Left cardiac atrium (tissue), 2 donors: Measurements from ENCODE around the gene KRTAP19-4. TPM values are rescaled to one million over a fixed set of nuclear protein-coding genes. Genes with fewer than 3 reads are reported as not detected.

Experiments
- total RNA-seq, 2 donors: library from RNA; stranded (reverse); fragmentation: NEBNext Ultra II Directional; extraction: Animal tissue kit (Norgen Biotek cat#: 25700); gene quantifications; one replicate each; pipeline ENCODE4 v1.2.1, GENCODE V29; 2021
- donor health status: DM: no; HTN: yes; CAD: no; lungs with severe emphysema.
- donor health status: DM: yes; HTN: yes; CAD: no.

Gene KRTAP19-4
- total RNA-seq, 2 donors from 2014 or later, result not detected

Other genes with a start within 250 kb of the KRTAP19-4 start
- gene KRTAP24-1, start 214.2 kb downstream of the KRTAP19-4 start, total RNA-seq, result not detected
- gene KRTAP25-1, start 207.7 kb downstream of the KRTAP19-4 start, total RNA-seq, result not detected
- not detected for gene KRTAP26-1, start 176.8 kb downstream of the KRTAP19-4 start, total RNA-seq
- gene KRTAP27-1, start 159.5 kb downstream of the KRTAP19-4 start, total RNA-seq, result not detected
- not detected for gene KRTAP23-1, start 148.6 kb downstream of the KRTAP19-4 start, total RNA-seq
- not detected for gene KRTAP13-2, start 124.9 kb downstream of the KRTAP19-4 start, total RNA-seq
- gene KRTAP13-1, start 101.1 kb downstream of the KRTAP19-4 start, total RNA-seq, result not detected
- not detected for gene KRTAP13-3, start 71.2 kb downstream of the KRTAP19-4 start, total RNA-seq
- gene KRTAP13-4, start 66.9 kb downstream of the KRTAP19-4 start, total RNA-seq, result not detected
- not detected for gene KRTAP15-1, start 56.9 kb downstream of the KRTAP19-4 start, total RNA-seq
- gene KRTAP19-1, start 16.8 kb downstream of the KRTAP19-4 start, total RNA-seq, result not detected
- gene KRTAP19-2, start 9.7 kb downstream of the KRTAP19-4 start, total RNA-seq, result not detected
- not detected for gene KRTAP19-3, start 5.2 kb downstream of the KRTAP19-4 start, total RNA-seq
- not detected for gene KRTAP19-5, start 5.0 kb upstream of the KRTAP19-4 start, total RNA-seq
- not detected for gene KRTAP19-6, start 44.7 kb upstream of the KRTAP19-4 start, total RNA-seq
- gene KRTAP19-7, start 64.1 kb upstream of the KRTAP19-4 start, total RNA-seq, result not detected
- not detected for gene KRTAP22-2, start 93.2 kb upstream of the KRTAP19-4 start, total RNA-seq
- gene KRTAP6-3, start 95.3 kb upstream of the KRTAP19-4 start, total RNA-seq, result not detected
- gene KRTAP6-2, start 101.7 kb upstream of the KRTAP19-4 start, total RNA-seq, result not detected
- gene KRTAP22-1, start 103.9 kb upstream of the KRTAP19-4 start, total RNA-seq, result not detected
- not detected for gene KRTAP6-1, start 116.8 kb upstream of the KRTAP19-4 start, total RNA-seq
- gene KRTAP20-1, start 119.3 kb upstream of the KRTAP19-4 start, total RNA-seq, result not detected
- not detected for gene KRTAP20-4, start 123.5 kb upstream of the KRTAP19-4 start, total RNA-seq
- not detected for gene KRTAP20-2, start 138.0 kb upstream of the KRTAP19-4 start, total RNA-seq
- gene KRTAP20-3, start 145.7 kb upstream of the KRTAP19-4 start, total RNA-seq, result not detected
- gene KRTAP21-3, start 221.6 kb upstream of the KRTAP19-4 start, total RNA-seq, result not detected